IPS-20b (cell line): ENCODE data around the gene IGF2.
A peak's percentile ranks its signal among the peaks of the same experiment; 100 is the strongest.

Experiments
- H3K27ac ChIP-seq: one replicate; pipeline ENCODE4 v1.5.1; 2013; ENCODE audit warnings: low read length
- H3K27me3 ChIP-seq: 2 replicates; pipeline ENCODE4 v1.6.1; 2013; ENCODE audit warnings: mild to moderate bottlenecking, low read length, inconsistent platforms; ENCODE audit not compliant: insufficient read depth
- H3K36me3 ChIP-seq: 2 replicates; pipeline ENCODE4 v1.6.1; 2013; ENCODE audit warnings: low read depth, mild to moderate bottlenecking, inconsistent platforms, low read length, moderate library complexity; ENCODE audit not compliant: insufficient read depth
- H3K4me1 ChIP-seq: 2 replicates; pipeline ENCODE4 v1.6.1; 2013; ENCODE audit warnings: mild to moderate bottlenecking, control low read depth, inconsistent platforms, low read length, moderate library complexity; ENCODE audit not compliant: insufficient read depth
- H3K4me3 ChIP-seq: 2 replicates; pipeline ENCODE4 v1.5.1; 2013; ENCODE audit warnings: mild to moderate bottlenecking, low read length, inconsistent platforms
- H3K9ac ChIP-seq: 2 replicates; pipeline ENCODE4 v1.6.1; 2013; ENCODE audit warnings: low read depth, mild to moderate bottlenecking, inconsistent platforms, low read length, moderate library complexity
- H3K9me3 ChIP-seq: 2 replicates; pipeline ENCODE4 v1.6.1; 2013; ENCODE audit warnings: mild to moderate bottlenecking, low read depth, low read length, inconsistent platforms; ENCODE audit not compliant: insufficient read depth

The IGF2 gene

GRCh38 chr11:2148595-2148994, 9.4 kb upstream of the IGF2 start:
- peaks cover 82% of the 10 kb centered on the region for H3K27me3 ChIP-seq
- H3K9ac ChIP-seq: no peak overlapping the region
- H3K4me1 ChIP-seq: no peaks in the 10 kb centered on the region; the same call in 1 of the 2 replicates
- H3K4me3 ChIP-seq: no peak overlapping the region
- no peak overlapping the region for H3K27ac ChIP-seq
- no peaks in the 10 kb centered on the region for H3K9me3 ChIP-seq
- H3K36me3 ChIP-seq: no peaks in the 10 kb centered on the region

- no peak overlapping the region for H3K27ac ChIP-seq
- no peaks in the 10 kb centered on the region; the same call in 1 of the 2 replicates for H3K4me1 ChIP-seq
- peaks cover 94% of the 10 kb centered on the region for H3K27me3 ChIP-seq
- no peaks in the 10 kb centered on the region for H3K9me3 ChIP-seq
- H3K4me3 ChIP-seq: no peak overlapping the region
- no peaks in the 10 kb centered on the region for H3K36me3 ChIP-seq
- no peak overlapping the region for H3K9ac ChIP-seq
These were observed 8.2 kb upstream of the IGF2 start for GRCh38 chr11:2147391-2147790.

GRCh38 chr11:2146051-2146450, 6.9 kb upstream of the IGF2 start:
- Histone ChIP-seq H3K4me3 (no peak overlapping the region), H3K9me3 (peaks cover 4% of the 10 kb centered on the region; the same call in 1 of the 2 replicates), H3K27ac (no peak overlapping the region), H3K4me1 (no peaks in the 10 kb centered on the region; the same call in 1 of the 2 replicates), H3K9ac (no peak overlapping the region), H3K27me3 (peaks cover 100% of the 10 kb centered on the region), H3K36me3 (no peaks in the 10 kb centered on the region)

GRCh38 chr11:2144544-2145248, 5.5 kb upstream of the IGF2 start:
- Histone ChIP-seq H3K27ac (no peak overlapping the region), H3K9me3 (peaks cover 5% of the 10 kb centered on the region; the same call in 1 of the 2 replicates), H3K4me3 (no peak overlapping the region), H3K36me3 (no peaks in the 10 kb centered on the region), H3K9ac (no peak overlapping the region), H3K27me3 (peaks cover 100% of the 10 kb centered on the region), H3K4me1 (no peaks in the 10 kb centered on the region)

GRCh38 chr11:2143799-2144543, 4.8 kb upstream of the IGF2 start:
- Histone ChIP-seq H3K36me3 (no peaks in the 10 kb centered on the region), H3K27me3 (peaks cover 98% of the 10 kb centered on the region), H3K4me1 (no peaks in the 10 kb centered on the region), H3K4me3 (peak overlapping the region; percentile 22; the same call in 1 of the 2 replicates), H3K9ac (no peak overlapping the region), H3K27ac (no peak overlapping the region), H3K9me3 (peaks cover 5% of the 10 kb centered on the region; the same call in 1 of the 2 replicates)

GRCh38 chr11:2143477-2143798, 4.2 kb upstream of the IGF2 start:
- H3K36me3 ChIP-seq: no peaks in the 10 kb centered on the region
- peaks cover 98% of the 10 kb centered on the region for H3K27me3 ChIP-seq
- no peak overlapping the region for H3K27ac ChIP-seq
- H3K9me3 ChIP-seq: peaks cover 5% of the 10 kb centered on the region; the same call in 1 of the 2 replicates
- no peaks in the 10 kb centered on the region for H3K4me1 ChIP-seq
- H3K4me3 ChIP-seq: no peak overlapping the region
- no peak overlapping the region for H3K9ac ChIP-seq

GRCh38 chr11:2142762-2143202, 3.6 kb upstream of the IGF2 start:
- Histone ChIP-seq H3K36me3 (no peaks in the 10 kb centered on the region), H3K9me3 (peaks cover 5% of the 10 kb centered on the region; the same call in 1 of the 2 replicates), H3K27me3 (peaks cover 98% of the 10 kb centered on the region), H3K4me1 (no peaks in the 10 kb centered on the region), H3K4me3 (no peak overlapping the region), H3K27ac (no peak overlapping the region), H3K9ac (no peak overlapping the region)

- Histone ChIP-seq H3K4me1 (no peaks in the 10 kb centered on the region), H3K9me3 (peaks cover 5% of the 10 kb centered on the region; the same call in 1 of the 2 replicates), H3K27me3 (peaks cover 98% of the 10 kb centered on the region), H3K27ac (no peak overlapping the region), H3K4me3 (no peak overlapping the region), H3K9ac (no peak overlapping the region), H3K36me3 (no peaks in the 10 kb centered on the region)
These were observed 3.1 kb upstream of the IGF2 start for GRCh38 chr11:2142300-2142759.

GRCh38 chr11:2140411-2141400, 1.5 kb upstream of the IGF2 start:
- no peak overlapping the region for H3K27ac ChIP-seq
- H3K4me1 ChIP-seq: no peaks in the 10 kb centered on the region; the same call in 1 of the 2 replicates
- no peaks in the 10 kb centered on the region for H3K36me3 ChIP-seq
- no peak overlapping the region for H3K4me3 ChIP-seq
- peaks cover 98% of the 10 kb centered on the region for H3K27me3 ChIP-seq
- H3K9ac ChIP-seq: no peak overlapping the region
- H3K9me3 ChIP-seq: peaks cover 5% of the 10 kb centered on the region; the same call in 1 of the 2 replicates

- Histone ChIP-seq H3K9ac (no peak overlapping the region), H3K4me3 (no peak overlapping the region), H3K27ac (no peak overlapping the region), H3K4me1 (no peaks in the 10 kb centered on the region; the same call in 1 of the 2 replicates), H3K36me3 (no peaks in the 10 kb centered on the region), H3K27me3 (peaks cover 98% of the 10 kb centered on the region), H3K9me3 (peaks cover 5% of the 10 kb centered on the region; the same call in 1 of the 2 replicates)
These were observed 590 bp upstream of the IGF2 start for GRCh38 chr11:2139621-2140337.
